Sigmoid colon (tissue), 7 donors: ENCODE measurements around the gene GRAMD1B. TPM values are rescaled to one million over a fixed set of nuclear protein-coding genes. Genes with fewer than 3 reads are reported as not detected.
A peak's percentile ranks its signal among the peaks of the same experiment; 100 is the strongest.

ENCODE experiments used
- DNase-seq: peaks from one replicate; pipeline ENCODE4 v3.0.0-alpha.2; 2019
- H3K27ac ChIP-seq, 4 donors: fragments of 200-600 bp; sonication (generic); one replicate each; pipeline ENCODE4 v1.5.1; 2016 to 2019; ENCODE audit warnings: mild to moderate bottlenecking in 1 of 4
- H3K27me3 ChIP-seq, 3 donors: fragments of 200-600 bp; sonication (generic); one replicate each; pipeline ENCODE4 v1.5.1; 2019; ENCODE audit warnings: mild to moderate bottlenecking in 1 of 3
- H3K36me3 ChIP-seq, 4 donors: fragments of 200-600 bp; sonication (generic); one replicate each; pipeline ENCODE4 v1.5.1; 2016 to 2019
- H3K4me1 ChIP-seq, 4 donors: fragments of 200-600 bp; sonication (generic); one replicate each; pipeline ENCODE4 v1.5.1; 2017 to 2019
- H3K4me3 ChIP-seq, 4 donors: fragments of 200-600 bp; sonication (generic); one replicate each; pipeline ENCODE4 v1.5.1; 2017 to 2019; ENCODE audit warnings: mild to moderate bottlenecking in 2 of 4, moderate library complexity in 1 of 4
- H3K9me3 ChIP-seq, 4 donors: fragments of 200-600 bp in 3 of 4; sonication (generic) in 3 of 4; one replicate each; pipeline versions ENCODE4 v1.5.1 to v1.6.1; 2013 to 2019
- EP300 ChIP-seq, 4 donors: sonication (generic); formaldehyde crosslinking; IDR thresholded peaks; one replicate each; pipeline ENCODE4 v1.6.1; 2017; ENCODE audit warnings: antibody characterized with exemption in 4 of 4
- POLR2A ChIP-seq, 2 donors: fragments of 450-650 bp; IDR thresholded peaks; one replicate each; pipeline ENCODE4 v1.6.1; 2016; ENCODE audit warnings: antibody characterized with exemption in 2 of 2, mild to moderate bottlenecking in 2 of 2, moderate library complexity in 2 of 2
- POLR2AphosphoS5 ChIP-seq, 4 donors: sonication (generic); formaldehyde crosslinking; IDR thresholded peaks; one replicate each; pipeline ENCODE4 v1.6.1; 2017; ENCODE audit warnings: antibody characterized with exemption in 4 of 4
- WGBS, 2 donors: extraction: QIAGEN DNeasy Blood & Tissue Kit; methylation state at CpG; one replicate each; pipeline ENCODE4 v1.1.7; 2013; 5-methylcytosine and 5-hydroxymethylcytosine counted together
- intact Hi-C: fragments of 100-400 bp; cut with DNase I; formaldehyde crosslinking; loops from one replicate; pipeline ENCODE4 v1.15.1; 2023
- polyA plus RNA-seq, 3 donors: library from polyadenylated mRNA; stranded (reverse); fragments of 200-250 nt; gene quantifications; one replicate each; pipeline ENCODE4 v1.2.3, GENCODE V29; 2013
- total RNA-seq, 4 donors: library from RNA; depleted of rRNA; stranded (reverse); fragments of >200 nt; gene quantifications; one replicate each; pipeline ENCODE4 v1.1.0, GENCODE V29; 2016
- TF ChIP-seq, protein P1 (sequence below), 4 experiments: fragments of 450-650 bp in 3 of 4; fragments of 200-600 bp in 1 of 4; IDR thresholded peaks; one replicate each; pipeline ENCODE4 v1.5.1; 2016 to 2019; ENCODE audit warnings: antibody characterized with exemption in 4 of 4, mild to moderate bottlenecking in 3 of 4, moderate library complexity in 2 of 4
- donor health status: healthy with polysubstance abuse.
- donor health status: Bipolar disorder and iron deficiency.
- donor health status: healthy.

Gene GRAMD1B
- total and polyA plus RNA-seq, 7 donors, result 1.8 to 5.0 (median 3.5) TPM

DNA sequence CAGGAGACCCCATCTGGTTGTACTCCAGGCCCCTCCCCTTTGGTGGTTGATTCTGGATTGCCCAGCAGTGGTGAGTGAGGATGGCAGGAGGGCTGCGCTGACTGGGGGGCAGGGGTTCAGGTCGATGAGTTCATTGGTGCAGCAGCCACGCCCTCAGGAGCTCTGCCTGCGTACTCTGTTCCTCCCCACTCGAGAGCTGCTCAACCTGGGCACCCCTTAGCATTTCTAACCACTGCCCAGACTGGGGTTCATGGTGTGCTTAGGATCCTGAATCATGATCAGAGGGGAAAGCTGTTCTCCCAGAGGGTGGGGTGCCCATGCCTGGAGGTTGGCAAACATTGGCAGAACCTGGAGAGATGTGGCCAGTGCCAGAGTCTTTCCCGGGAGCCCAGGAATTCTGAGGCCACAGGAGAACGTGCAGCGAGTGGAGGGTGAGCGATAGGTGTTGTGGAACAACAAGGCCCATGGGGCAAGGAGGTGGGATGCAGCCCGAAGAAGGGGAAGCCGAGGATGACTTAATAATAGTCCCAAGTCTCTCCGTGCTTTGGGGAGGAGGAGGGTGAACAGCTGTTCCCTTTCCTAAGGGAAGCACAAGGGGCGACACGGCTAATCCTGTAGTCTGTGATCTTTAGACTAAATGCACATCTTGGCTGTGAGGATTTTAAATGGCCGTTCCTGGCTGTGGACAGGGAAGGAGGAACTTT lies 148.9 kb downstream of the GRAMD1B start:
- intact Hi-C loops, result loop anchor here (5.0 to 10.0 kb wide), 2 partner anchors 274 to 297 kb away; no protein-coding TSS in a partner anchor
- Histone ChIP-seq H3K4me3 (no peak overlapping the region), H3K27ac (no peak overlapping the region), H3K4me1 (peaks cover 0 to 5% (median 2%) of the 10 kb centered on the region in 4 donors), H3K27me3 (peaks cover 0 to 10% (median 0%) of the 10 kb centered on the region in 3 donors), H3K36me3 (no peaks in the 10 kb centered on the region), H3K9me3 (no peaks in the 10 kb centered on the region)
- no peak for DNase-seq
- TF ChIP-seq POLR2A (IDR thresholded peaks at IDR 0.05) (no peak), EP300 (IDR thresholded peaks at IDR 0.05) (no peak), POLR2AphosphoS5 (IDR thresholded peaks at IDR 0.05) (no peak)
- TF ChIP-seq, protein P1, sequence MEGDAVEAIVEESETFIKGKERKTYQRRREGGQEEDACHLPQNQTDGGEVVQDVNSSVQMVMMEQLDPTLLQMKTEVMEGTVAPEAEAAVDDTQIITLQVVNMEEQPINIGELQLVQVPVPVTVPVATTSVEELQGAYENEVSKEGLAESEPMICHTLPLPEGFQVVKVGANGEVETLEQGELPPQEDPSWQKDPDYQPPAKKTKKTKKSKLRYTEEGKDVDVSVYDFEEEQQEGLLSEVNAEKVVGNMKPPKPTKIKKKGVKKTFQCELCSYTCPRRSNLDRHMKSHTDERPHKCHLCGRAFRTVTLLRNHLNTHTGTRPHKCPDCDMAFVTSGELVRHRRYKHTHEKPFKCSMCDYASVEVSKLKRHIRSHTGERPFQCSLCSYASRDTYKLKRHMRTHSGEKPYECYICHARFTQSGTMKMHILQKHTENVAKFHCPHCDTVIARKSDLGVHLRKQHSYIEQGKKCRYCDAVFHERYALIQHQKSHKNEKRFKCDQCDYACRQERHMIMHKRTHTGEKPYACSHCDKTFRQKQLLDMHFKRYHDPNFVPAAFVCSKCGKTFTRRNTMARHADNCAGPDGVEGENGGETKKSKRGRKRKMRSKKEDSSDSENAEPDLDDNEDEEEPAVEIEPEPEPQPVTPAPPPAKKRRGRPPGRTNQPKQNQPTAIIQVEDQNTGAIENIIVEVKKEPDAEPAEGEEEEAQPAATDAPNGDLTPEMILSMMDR (IDR thresholded peaks at IDR 0.05), result no peak
- 82 to 90% methylated on average over 15 of the region's 15 CpGs for WGBS, 2 donors

DNA sequence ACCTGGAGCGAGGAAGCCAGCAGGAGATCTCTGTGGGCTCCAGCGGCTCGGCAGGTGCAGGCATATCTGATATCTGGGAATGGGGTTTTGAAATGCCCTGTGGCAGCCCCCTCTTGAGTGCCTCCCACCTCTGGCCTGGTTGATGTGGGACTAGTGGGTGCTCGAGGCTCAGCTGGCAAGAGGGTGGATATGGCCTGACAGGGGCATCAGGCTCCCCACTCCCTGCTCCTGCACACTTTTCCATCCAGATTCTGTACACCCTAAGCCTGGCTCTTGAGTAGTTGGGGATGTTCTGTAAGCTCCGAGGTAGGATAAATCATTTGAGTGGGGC lies 149.4 kb downstream of the GRAMD1B start:
- Histone ChIP-seq H3K27ac (no peak overlapping the region), H3K27me3 (peaks cover 0 to 10% (median 0%) of the 10 kb centered on the region in 3 donors), H3K4me1 (peaks cover 0 to 5% (median 2%) of the 10 kb centered on the region in 4 donors), H3K4me3 (no peak overlapping the region), H3K9me3 (no peaks in the 10 kb centered on the region), H3K36me3 (no peaks in the 10 kb centered on the region)
- DNase-seq, result no peak
- TF ChIP-seq POLR2A (IDR thresholded peaks at IDR 0.05) (no peak), POLR2AphosphoS5 (IDR thresholded peaks at IDR 0.05) (no peak), EP300 (IDR thresholded peaks at IDR 0.05) (no peak)
- TF ChIP-seq, protein P1 (IDR thresholded peaks at IDR 0.05), result no peak
- intact Hi-C loops, result loop anchor here (5.0 to 10.0 kb wide), 2 partner anchors 275 to 297 kb away; no protein-coding TSS in a partner anchor
- WGBS, 2 donors, result 85 to 92% methylated on average over 5 of the region's 5 CpGs

DNA sequence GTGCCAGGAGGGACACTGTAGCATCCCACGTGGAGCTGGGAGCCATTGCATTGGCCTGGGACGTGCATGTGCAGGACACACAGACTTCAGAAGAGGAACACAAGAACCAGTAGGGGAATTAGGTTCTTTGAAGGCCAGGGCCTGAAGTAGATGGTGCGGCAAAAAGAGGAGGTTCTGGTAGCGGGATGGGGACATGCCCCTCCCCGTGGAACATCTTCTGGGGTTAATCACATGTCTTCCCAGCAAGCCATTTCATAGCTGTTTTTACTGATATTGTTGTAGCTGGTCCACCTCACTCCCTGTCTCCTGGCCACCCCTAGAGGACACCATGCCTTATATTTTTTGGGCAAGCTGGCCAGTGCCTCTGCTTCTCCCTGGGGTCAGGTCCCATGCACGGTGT lies 150.1 kb downstream of the GRAMD1B start:
- WGBS, 2 donors, result 87 to 92% methylated on average over 6 of the region's 6 CpGs
- peaks cover 0 to 5% (median 2%) of the 10 kb centered on the region in 4 donors for H3K4me1 ChIP-seq
- peaks cover 0 to 10% (median 0%) of the 10 kb centered on the region in 3 donors for H3K27me3 ChIP-seq
- H3K36me3 ChIP-seq, result no peaks in the 10 kb centered on the region
- no peak overlapping the region for H3K27ac ChIP-seq
- no peaks in the 10 kb centered on the region for H3K9me3 ChIP-seq
- TF ChIP-seq, protein P1 (IDR thresholded peaks at IDR 0.05), result no peak
- no peak for TF ChIP-seq POLR2A (IDR thresholded peaks at IDR 0.05)
- no peak for TF ChIP-seq EP300 (IDR thresholded peaks at IDR 0.05)
- TF ChIP-seq POLR2AphosphoS5 (IDR thresholded peaks at IDR 0.05), result no peak
- intact Hi-C loops, result loop anchor here (1.0 kb wide), 1 partner anchor 127 kb away; no protein-coding TSS in a partner anchor
- no peak overlapping the region for H3K4me3 ChIP-seq
- no peak for DNase-seq

DNA sequence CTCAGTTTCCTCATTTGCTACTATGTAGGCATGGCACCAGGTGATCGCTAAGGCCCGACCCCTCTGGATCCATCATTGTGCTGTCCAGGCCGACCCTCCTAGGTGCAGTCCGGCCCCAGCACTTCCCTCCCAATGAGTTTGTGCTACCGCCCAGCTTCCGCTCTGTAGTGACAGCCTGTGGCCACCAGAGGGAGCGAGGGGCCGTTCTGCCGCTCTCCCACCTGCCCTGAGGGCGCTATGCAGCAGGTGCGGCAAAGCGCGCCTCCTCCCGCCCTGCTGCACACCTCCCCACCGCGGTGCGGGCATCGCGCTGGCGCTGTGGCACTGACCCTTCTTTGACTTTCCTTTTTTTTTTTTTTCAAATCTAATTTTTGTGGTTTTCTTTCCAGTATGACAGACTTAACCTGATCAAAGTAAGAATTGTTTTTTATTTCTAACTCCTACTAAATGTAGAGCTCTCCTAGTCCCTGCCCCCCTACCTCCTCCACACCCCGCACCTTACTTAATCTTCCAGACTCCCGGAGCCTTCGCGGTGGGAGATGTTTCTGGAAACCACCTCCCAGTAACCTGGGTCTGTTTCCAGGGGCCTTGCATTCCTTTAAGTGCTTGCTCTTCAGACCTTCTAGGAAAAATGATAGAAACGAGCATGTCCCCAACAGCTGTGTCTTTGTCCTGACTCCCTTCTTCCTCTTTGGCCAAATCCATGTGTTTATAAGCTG lies 150.6 kb downstream of the GRAMD1B start:
- DNase-seq, result no peak

More for the DNA sequence above, 150.6 kb downstream of the GRAMD1B start:
- Histone ChIP-seq H3K27ac (no peak overlapping the region), H3K9me3 (no peaks in the 10 kb centered on the region), H3K4me3 (no peak overlapping the region), H3K27me3 (peaks cover 0 to 10% (median 0%) of the 10 kb centered on the region in 3 donors), H3K36me3 (no peaks in the 10 kb centered on the region), H3K4me1 (peaks cover 0 to 5% (median 2%) of the 10 kb centered on the region in 4 donors)
- intact Hi-C loops, result loop anchor here (1.0 kb wide), 1 partner anchor 127 kb away; no protein-coding TSS in a partner anchor
- no peak for TF ChIP-seq EP300 (IDR thresholded peaks at IDR 0.05)
- no peak for TF ChIP-seq POLR2A (IDR thresholded peaks at IDR 0.05)
- TF ChIP-seq, protein P1 (IDR thresholded peaks at IDR 0.05), result peak; percentile 61 to 91 (median 79)
- no peak for TF ChIP-seq POLR2AphosphoS5 (IDR thresholded peaks at IDR 0.05)
- 7 to 13% methylated on average over 25 of the region's 25 CpGs for WGBS, 2 donors
